Heart left ventricle (tissue), 13 donors: ENCODE data around the gene ADAM23.

ENCODE experiments used
- POLR2A ChIP-seq, 2 donors: fragments of 450-650 bp; IDR thresholded peaks; one replicate each; pipeline ENCODE4 v1.6.1; 2017; ENCODE audit warnings: antibody characterized with exemption in 2 of 2, mild to moderate bottlenecking in 2 of 2, moderate library complexity in 2 of 2
- TF ChIP-seq, protein P1 (sequence below), 12 donors: fragments of 200-600 bp; sonication (generic) in 4 of 12; IDR thresholded peaks; one replicate each; pipeline versions ENCODE4 v1.5.0 to v1.8.0; 2018 to 2022; ENCODE audit warnings: antibody characterized with exemption in 12 of 12, mild to moderate bottlenecking in 5 of 12
- donor health status: ischemic (EF 13 %, LVEDD 7.1; RV severe dilation, severe dysfunction).
- donor health status: DM: no; HTN: yes; CAD: no.
- donor health status: DM: no; HTN: no; CAD: no.
- donor health status: ischemic (EF 25% LVEDD 6.9; RV normal size, moderate dysfunction).
- donor health status: ischemic (EF 25% LVEDD 5.7; RV mildly dilated, moderate dysfunction).
- donor health status: ischemic (EF 35%, LVEDD 5.7; RV mildly dilated, moderate dysfunction).
- donor health status: nonischemic (EF 11% LVEDD 7.7; RV severe dilation, severe dysfunction).
- donor health status: DM: yes; HTN: yes; CAD: no.
- donor health status: PGD.
- donor health status: ischemic (EF 29% LVEDD 5.4; RV normal size, mild dysfunction).
- donor health status: nonischemic (EF 23%, LVEDD 6.1; RV moderate dilation, normal function).

GRCh38 chr2:206619011-206619410 is 175.7 kb downstream of the ADAM23 start:
- TF ChIP-seq, protein P1, sequence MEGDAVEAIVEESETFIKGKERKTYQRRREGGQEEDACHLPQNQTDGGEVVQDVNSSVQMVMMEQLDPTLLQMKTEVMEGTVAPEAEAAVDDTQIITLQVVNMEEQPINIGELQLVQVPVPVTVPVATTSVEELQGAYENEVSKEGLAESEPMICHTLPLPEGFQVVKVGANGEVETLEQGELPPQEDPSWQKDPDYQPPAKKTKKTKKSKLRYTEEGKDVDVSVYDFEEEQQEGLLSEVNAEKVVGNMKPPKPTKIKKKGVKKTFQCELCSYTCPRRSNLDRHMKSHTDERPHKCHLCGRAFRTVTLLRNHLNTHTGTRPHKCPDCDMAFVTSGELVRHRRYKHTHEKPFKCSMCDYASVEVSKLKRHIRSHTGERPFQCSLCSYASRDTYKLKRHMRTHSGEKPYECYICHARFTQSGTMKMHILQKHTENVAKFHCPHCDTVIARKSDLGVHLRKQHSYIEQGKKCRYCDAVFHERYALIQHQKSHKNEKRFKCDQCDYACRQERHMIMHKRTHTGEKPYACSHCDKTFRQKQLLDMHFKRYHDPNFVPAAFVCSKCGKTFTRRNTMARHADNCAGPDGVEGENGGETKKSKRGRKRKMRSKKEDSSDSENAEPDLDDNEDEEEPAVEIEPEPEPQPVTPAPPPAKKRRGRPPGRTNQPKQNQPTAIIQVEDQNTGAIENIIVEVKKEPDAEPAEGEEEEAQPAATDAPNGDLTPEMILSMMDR (IDR thresholded peaks at IDR 0.05), result no peak
- TF ChIP-seq POLR2A (IDR thresholded peaks at IDR 0.05), result no peak
